Kidney (tissue), 14 donors: Measurements from ENCODE around the gene NECTIN1. TPM values are rescaled to one million over a fixed set of nuclear protein-coding genes. Genes with fewer than 3 reads are reported as not detected.

ENCODE experiments used
- DNase-seq, 5 donors: peaks; one replicate each; pipeline ENCODE4 v3.0.0-alpha.2; 2013 to 2020
- FAIRE-seq: peaks from 2 replicates; lab custom pipeline; 2012; peaks lifted over from hg19 to GRCh38; lab: Jason Lieb, UNC
- H3K27ac ChIP-seq, 2 donors: one replicate each; pipeline ENCODE4 v1.7.0; 2013; ENCODE audit warnings: low read depth in 2 of 2, low read length in 2 of 2, inconsistent platforms in 1 of 2
- H3K27me3 ChIP-seq: one replicate; pipeline ENCODE4 v1.7.1; 2013; ENCODE audit warnings: low read length, inconsistent platforms; ENCODE audit not compliant: control insufficient read depth, insufficient read depth
- H3K36me3 ChIP-seq, 3 donors: one replicate each; pipeline versions ENCODE4 v1.7.0 to v1.7.1; 2013; ENCODE audit warnings: low read length in 3 of 3, control low read depth in 1 of 3, inconsistent platforms in 1 of 3; ENCODE audit not compliant: insufficient read depth in 3 of 3, control insufficient read depth in 2 of 3
- H3K4me1 ChIP-seq, 3 donors: one replicate each; pipeline versions ENCODE4 v1.7.0 to v1.7.1; 2013; ENCODE audit warnings: low read length in 3 of 3, inconsistent platforms in 1 of 3, low read depth in 1 of 3; ENCODE audit not compliant: control insufficient read depth in 2 of 3, insufficient read depth in 2 of 3
- H3K4me3 ChIP-seq, 3 donors: one replicate each; pipeline versions ENCODE4 v1.7.0 to v1.8.1; 2013; ENCODE audit warnings: low read length in 3 of 3, control low read depth in 1 of 3, inconsistent platforms in 1 of 3
- H3K9ac ChIP-seq, 3 donors: one replicate each; pipeline versions ENCODE4 v1.7.0 to v1.7.1; 2013; ENCODE audit warnings: low read length in 3 of 3, control low read depth in 1 of 3, inconsistent platforms in 1 of 3
- H3K9me3 ChIP-seq, 3 donors: one replicate each; pipeline versions ENCODE4 v1.7.0 to v1.7.1; 2013; ENCODE audit warnings: low read length in 3 of 3, control low read depth in 1 of 3, inconsistent platforms in 1 of 3; ENCODE audit not compliant: control insufficient read depth in 2 of 3, insufficient read depth in 1 of 3
- intact Hi-C: fragments of 100-400 bp; cut with DNase I; formaldehyde crosslinking; loops from one replicate; pipeline ENCODE4 v1.11.1; 2022
- polyA plus RNA-seq: library from polyadenylated mRNA; stranded (reverse); fragments of 350-450 nt; fragmentation: Illumina TruSeq; extraction: RNeasy Lipid Tissue Mini Kit (QIAGEN cat#74804); gene quantifications from one replicate; pipeline ENCODE4 v1.2.3, GENCODE V29; 2014; ENCODE audit warnings: low read depth, low replicate concordance; ENCODE audit not compliant: insufficient read depth
- total RNA-seq: library from RNA; stranded (reverse); fragmentation: NEBNext Ultra II Directional; extraction: Animal tissue kit (Norgen Biotek cat#: 25700); gene quantifications from one replicate; pipeline ENCODE4 v1.2.1, GENCODE V29; 2021
- TF ChIP-seq, protein P1 (sequence below): IDR thresholded peaks from 3 replicates; pipeline ENCODE4 v1.5.1; 2012; ENCODE audit warnings: mild to moderate bottlenecking, moderate library complexity, borderline replicate concordance; ENCODE audit not compliant: insufficient read depth; ENCODE audit errors: extremely low read depth
- donor health status: control.
- donor health status: control.
- donor health status: control.
- donor health status: control.
- donor health status: control.
- donor health status: DM: yes; HTN: yes; CAD: no.
- donor health status: Normal renal cell carcinoma (clear cell type).

NECTIN1 gene
- total and polyA plus RNA-seq, 2 donors from 2014 or later = 6.0 to 13.2 TPM

DNA sequence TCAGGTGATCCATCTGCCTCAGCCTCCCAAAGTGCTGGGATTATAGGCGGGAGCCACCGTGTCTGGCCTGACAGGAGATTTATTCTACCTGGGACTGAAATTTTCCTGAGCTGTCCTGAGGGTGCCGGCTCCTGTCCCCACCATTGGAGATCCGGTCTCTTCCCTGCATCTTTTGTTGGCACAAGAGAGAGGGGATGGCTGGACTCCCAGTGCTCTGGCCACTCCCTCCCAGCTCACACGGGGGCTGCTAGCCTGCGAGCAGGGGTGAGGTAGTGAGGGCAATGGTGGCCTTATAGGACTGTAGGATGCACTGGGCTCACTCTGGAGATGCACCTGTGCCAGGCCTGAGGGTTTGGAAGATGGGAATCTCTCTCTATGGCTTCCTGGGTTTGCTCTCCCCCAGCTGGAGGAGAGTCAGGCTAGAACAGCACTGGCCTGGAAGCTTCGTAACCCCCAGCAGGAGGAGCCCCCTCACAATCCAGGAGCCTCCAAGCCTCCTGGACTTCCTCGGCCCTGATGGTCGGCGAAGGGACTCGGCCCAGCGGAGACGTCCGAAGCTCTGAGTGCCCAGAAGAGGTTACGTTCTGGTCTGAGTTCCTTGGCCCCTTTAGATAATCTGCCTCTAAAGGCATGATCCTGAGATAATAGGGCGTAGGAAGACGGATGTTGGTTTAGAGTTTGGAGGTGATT, 106.4 kb downstream of the NECTIN1 start:
- Histone ChIP-seq H3K4me1 (no peaks in the 10 kb centered on the region), H3K9ac (no peak overlapping the region), H3K36me3 (no peaks in the 10 kb centered on the region), H3K27me3 (no peaks in the 10 kb centered on the region), H3K9me3 (no peaks in the 10 kb centered on the region), H3K4me3 (no peak overlapping the region), H3K27ac (no peak overlapping the region)
- intact Hi-C loops = no loop called here
- DNase-seq (no peak), FAIRE-seq (no peak)
- TF ChIP-seq, protein P1, sequence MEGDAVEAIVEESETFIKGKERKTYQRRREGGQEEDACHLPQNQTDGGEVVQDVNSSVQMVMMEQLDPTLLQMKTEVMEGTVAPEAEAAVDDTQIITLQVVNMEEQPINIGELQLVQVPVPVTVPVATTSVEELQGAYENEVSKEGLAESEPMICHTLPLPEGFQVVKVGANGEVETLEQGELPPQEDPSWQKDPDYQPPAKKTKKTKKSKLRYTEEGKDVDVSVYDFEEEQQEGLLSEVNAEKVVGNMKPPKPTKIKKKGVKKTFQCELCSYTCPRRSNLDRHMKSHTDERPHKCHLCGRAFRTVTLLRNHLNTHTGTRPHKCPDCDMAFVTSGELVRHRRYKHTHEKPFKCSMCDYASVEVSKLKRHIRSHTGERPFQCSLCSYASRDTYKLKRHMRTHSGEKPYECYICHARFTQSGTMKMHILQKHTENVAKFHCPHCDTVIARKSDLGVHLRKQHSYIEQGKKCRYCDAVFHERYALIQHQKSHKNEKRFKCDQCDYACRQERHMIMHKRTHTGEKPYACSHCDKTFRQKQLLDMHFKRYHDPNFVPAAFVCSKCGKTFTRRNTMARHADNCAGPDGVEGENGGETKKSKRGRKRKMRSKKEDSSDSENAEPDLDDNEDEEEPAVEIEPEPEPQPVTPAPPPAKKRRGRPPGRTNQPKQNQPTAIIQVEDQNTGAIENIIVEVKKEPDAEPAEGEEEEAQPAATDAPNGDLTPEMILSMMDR = no peak

DNA sequence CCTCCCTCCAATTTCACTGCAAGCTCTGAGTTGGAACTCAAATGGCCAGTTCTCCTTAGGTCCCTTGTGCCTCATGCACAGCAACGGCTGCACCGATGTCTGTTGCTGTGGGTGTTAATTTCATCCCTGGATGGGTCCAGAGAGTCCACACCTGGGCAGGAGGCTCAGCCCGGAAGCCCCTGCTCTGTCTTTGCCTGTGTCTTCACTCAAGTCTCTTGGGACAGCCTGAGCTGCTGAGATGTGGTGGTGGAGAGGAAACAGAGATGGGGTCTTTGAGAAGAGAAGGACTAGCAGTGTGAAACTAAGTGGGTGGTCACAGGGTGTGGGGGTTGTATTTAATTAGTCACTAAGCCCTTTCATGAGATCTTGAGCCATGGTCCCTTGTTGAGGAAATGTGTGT, 109.3 kb downstream of the NECTIN1 start:
- no peak overlapping the region for H3K4me3 ChIP-seq
- H3K4me1 ChIP-seq = no peaks in the 10 kb centered on the region
- TF ChIP-seq, protein P1 = no peak
- FAIRE-seq = no peak
- H3K27me3 ChIP-seq = no peaks in the 10 kb centered on the region
- H3K36me3 ChIP-seq = no peaks in the 10 kb centered on the region
- no peak for DNase-seq
- H3K9ac ChIP-seq = no peak overlapping the region
- no peaks in the 10 kb centered on the region for H3K9me3 ChIP-seq
- intact Hi-C loops = no loop called here
- H3K27ac ChIP-seq = no peak overlapping the region

DNA sequence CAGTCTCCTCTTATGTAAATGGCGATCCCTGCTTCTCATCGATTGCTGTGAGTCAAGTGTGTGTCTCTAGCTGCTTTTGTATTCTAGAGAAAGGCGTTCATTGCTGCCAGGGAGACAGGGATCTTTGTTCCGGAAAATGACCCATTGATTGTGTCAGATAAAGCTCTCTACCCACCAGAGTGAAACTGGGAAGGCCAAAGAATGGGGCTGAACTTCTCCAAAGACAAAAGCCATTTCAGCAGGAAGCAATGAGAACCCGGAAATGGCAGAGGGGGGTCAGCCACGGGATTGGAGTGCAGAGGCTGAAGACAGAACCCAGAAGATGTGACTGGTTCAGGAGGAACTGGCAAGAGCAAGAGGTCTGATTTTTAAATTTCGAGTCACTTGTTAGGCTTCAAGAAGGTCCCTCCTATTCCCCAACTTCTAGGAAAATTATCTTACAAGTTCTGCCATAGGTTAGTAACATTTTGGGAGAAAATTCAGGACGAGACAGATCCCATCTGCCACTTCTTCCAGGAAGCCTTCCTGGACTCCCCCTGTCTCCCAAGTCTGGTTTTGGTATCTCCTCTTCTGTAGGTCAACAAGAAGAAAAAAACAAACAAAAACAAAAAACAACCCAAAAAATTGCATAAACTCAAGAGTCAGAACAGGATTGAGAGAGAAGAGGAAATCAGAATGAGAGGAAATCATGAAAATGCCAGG, 110.6 kb downstream of the NECTIN1 start:
- Histone ChIP-seq H3K9ac (no peak overlapping the region), H3K27ac (no peak overlapping the region), H3K9me3 (no peaks in the 10 kb centered on the region), H3K36me3 (no peaks in the 10 kb centered on the region), H3K4me1 (no peaks in the 10 kb centered on the region), H3K4me3 (no peak overlapping the region), H3K27me3 (no peaks in the 10 kb centered on the region)
- TF ChIP-seq, protein P1 = no peak
- intact Hi-C loops = no loop called here
- peak in 1 of 5 donors; percentile 27 for DNase-seq
- no peak for FAIRE-seq
